SU-DHL-6 (cell line): ENCODE measurements around the gene RORC.

Experiments used
- EZH2phosphoT487 ChIP-seq: fragments of 200-600 bp; sonication (generic), shearing (Covaris generic); conservative IDR thresholded peaks from 2 replicates; pipeline ENCODE4 v1.6.1; 2018; ENCODE audit warnings: mild to moderate bottlenecking, antibody characterized with exemption, low read length, moderate library complexity, mixed read lengths
- TF ChIP-seq, protein P1 (sequence below): fragments of 200-600 bp; sonication (generic); IDR thresholded peaks from one replicate; pipeline ENCODE4 v1.5.1; 2017; ENCODE audit warnings: antibody characterized with exemption, mild to moderate bottlenecking, low read length, moderate library complexity; ENCODE audit not compliant: insufficient read depth, poor library complexity, severe bottlenecking

- TF ChIP-seq, protein P1, sequence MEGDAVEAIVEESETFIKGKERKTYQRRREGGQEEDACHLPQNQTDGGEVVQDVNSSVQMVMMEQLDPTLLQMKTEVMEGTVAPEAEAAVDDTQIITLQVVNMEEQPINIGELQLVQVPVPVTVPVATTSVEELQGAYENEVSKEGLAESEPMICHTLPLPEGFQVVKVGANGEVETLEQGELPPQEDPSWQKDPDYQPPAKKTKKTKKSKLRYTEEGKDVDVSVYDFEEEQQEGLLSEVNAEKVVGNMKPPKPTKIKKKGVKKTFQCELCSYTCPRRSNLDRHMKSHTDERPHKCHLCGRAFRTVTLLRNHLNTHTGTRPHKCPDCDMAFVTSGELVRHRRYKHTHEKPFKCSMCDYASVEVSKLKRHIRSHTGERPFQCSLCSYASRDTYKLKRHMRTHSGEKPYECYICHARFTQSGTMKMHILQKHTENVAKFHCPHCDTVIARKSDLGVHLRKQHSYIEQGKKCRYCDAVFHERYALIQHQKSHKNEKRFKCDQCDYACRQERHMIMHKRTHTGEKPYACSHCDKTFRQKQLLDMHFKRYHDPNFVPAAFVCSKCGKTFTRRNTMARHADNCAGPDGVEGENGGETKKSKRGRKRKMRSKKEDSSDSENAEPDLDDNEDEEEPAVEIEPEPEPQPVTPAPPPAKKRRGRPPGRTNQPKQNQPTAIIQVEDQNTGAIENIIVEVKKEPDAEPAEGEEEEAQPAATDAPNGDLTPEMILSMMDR = no peak
- no peak for TF ChIP-seq EZH2phosphoT487
Measured at GRCh38 chr1:151801846-151802245, 29.8 kb downstream of the RORC start.
